ENCODE results near the gene NRN1L. TPM values are rescaled to one million over a fixed set of nuclear protein-coding genes. Genes with fewer than 3 reads are reported as not detected.

The NRN1L gene
- total and polyA plus RNA-seq, 2 donors (not counting 3 experiments of a cell fraction or from before 2014, with no cell fraction given) = 0.37 TPM; not detected in 1

DNA sequence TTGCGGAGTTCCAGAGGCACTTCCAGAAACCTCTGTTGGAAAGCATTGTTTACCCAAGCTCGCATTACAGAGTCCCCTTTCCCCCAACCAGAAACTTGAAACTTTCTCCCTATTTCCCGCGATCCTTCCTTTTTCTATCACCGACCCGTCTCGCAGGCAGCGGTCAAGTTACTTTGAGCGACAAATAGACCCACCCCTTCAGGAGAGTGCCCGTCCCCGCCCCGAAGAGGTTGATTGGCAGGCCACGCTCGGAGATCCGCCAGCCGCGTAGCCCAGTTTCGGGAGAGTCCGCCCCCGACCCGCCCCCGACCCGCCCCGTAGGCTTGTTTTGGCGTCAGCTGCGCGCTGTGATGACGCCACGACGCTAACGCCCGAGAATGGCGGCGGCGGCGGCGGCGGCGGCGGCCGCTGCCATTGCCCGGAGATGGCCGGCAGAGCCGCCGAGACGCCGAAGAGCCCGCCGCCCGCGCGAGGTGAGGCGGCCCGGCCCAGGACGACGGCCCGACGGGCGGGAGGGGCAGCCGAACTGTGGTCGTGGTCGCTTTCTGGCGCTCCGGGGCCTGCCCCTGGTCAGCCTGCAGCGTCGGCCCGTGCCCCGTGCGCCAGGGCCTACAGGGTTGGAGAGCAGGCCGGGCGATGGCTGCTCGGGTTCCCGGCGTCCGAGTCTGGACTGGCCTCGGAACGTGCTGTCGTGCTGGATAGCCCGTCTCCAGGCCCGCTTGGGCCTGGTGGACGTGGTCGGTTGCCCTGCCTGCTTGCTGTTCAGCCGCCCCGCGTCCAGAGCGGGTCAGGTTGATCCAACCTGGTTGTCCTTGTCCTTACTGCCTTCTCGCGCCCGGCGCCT, 8.4 kb downstream of the NRN1L start, which contains the start of gene PSKH1:
PSKH1 (plus strand) TSS at position 356 of the 844 bp plus-strand sequence. CDS start 15,496 bp downstream, outside the sequence.
- TF ChIP-seq POLR2A (IDR thresholded peaks at IDR 0.05; ENCODE audit: low read depth, low read length) = peak; percentile 59
- TF ChIP-seq POLR2AphosphoS5 (IDR thresholded peaks at IDR 0.05; ENCODE audit: insufficient read depth, low read depth, low read length) = peak; percentile 78
- TF ChIP-seq, protein P1, sequence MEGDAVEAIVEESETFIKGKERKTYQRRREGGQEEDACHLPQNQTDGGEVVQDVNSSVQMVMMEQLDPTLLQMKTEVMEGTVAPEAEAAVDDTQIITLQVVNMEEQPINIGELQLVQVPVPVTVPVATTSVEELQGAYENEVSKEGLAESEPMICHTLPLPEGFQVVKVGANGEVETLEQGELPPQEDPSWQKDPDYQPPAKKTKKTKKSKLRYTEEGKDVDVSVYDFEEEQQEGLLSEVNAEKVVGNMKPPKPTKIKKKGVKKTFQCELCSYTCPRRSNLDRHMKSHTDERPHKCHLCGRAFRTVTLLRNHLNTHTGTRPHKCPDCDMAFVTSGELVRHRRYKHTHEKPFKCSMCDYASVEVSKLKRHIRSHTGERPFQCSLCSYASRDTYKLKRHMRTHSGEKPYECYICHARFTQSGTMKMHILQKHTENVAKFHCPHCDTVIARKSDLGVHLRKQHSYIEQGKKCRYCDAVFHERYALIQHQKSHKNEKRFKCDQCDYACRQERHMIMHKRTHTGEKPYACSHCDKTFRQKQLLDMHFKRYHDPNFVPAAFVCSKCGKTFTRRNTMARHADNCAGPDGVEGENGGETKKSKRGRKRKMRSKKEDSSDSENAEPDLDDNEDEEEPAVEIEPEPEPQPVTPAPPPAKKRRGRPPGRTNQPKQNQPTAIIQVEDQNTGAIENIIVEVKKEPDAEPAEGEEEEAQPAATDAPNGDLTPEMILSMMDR (IDR thresholded peaks at IDR 0.05; ENCODE audit: extremely low read depth in 1 of 2, insufficient read depth in 1 of 2, low read depth in 1 of 2, low read length in 2 of 2) = no peak
- TF ChIP-seq MYC (IDR thresholded peaks at IDR 0.05; ENCODE audit: low read depth, low read length) = no peak
- TF ChIP-seq JUN (IDR thresholded peaks at IDR 0.05; ENCODE audit: borderline replicate concordance, insufficient read depth, insufficient read length, low read depth) = no peak
- TF ChIP-seq, protein P2, sequence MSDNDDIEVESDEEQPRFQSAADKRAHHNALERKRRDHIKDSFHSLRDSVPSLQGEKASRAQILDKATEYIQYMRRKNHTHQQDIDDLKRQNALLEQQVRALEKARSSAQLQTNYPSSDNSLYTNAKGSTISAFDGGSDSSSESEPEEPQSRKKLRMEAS (IDR thresholded peaks at IDR 0.05; ENCODE audit: insufficient read depth, insufficient read length) = no peak
- no peak for TF ChIP-seq FOS (IDR thresholded peaks at IDR 0.05; ENCODE audit: borderline replicate concordance, insufficient read depth, low read length)
- TF ChIP-seq EZH2 (IDR thresholded peaks at IDR 0.05; ENCODE audit: borderline replicate concordance, low read depth, low read length, severe bottlenecking) = no peak
- no peak for TF ChIP-seq GATA2 (IDR thresholded peaks at IDR 0.05; ENCODE audit: insufficient read depth, insufficient read length, low read depth, low read length)
- ChIA-PET CTCF (interaction anchor here (0.9 to 2.6 kb wide), 7 partner anchors 10 to 221 kb away, joined by 3 to 17 read pairs (median 4); partner anchors contain the start of gene NRN1L), POLR2A (interaction anchor here (0.6 to 1.2 kb wide), 2 partner anchors 11 to 31 kb away, joined by 3 to 4 read pairs; no protein-coding TSS in a partner anchor)
- dilution Hi-C loops (cut with MboI; ENCODE audit: extremely low pct_ligation_motif_present, low sequenced_read_pairs) (no loop called here), intact Hi-C loops (cut with micrococcal nuclease) (loop anchor here (1.0 to 2.0 kb wide), 3 partner anchors 9 to 344 kb away; partner anchors contain the start of genes CENPT, ESRP2 and NUTF2)
- no TSS peak for BruUV-seq (replicated peaks)
- peak; percentile 98 for FAIRE-seq
- DNase-seq (ENCODE audit: low read depth, low spot score) = peak; percentile 97
- H3K27ac ChIP-seq (ENCODE audit: insufficient read depth, low read depth, low read length) = peak within 1 kb of the TSS; percentile 76
- peak within 1 kb of the TSS; percentile 66 for H2AFZ ChIP-seq (ENCODE audit: low read depth, low read length)
- peak within 1 kb of the TSS; percentile 93 for H3K9ac ChIP-seq (replicated peaks; ENCODE audit: extremely low read depth, insufficient read depth, low read length)
- no peaks in the 10 kb centered on the region for H4K20me1 ChIP-seq (replicated peaks; ENCODE audit: control insufficient read depth, extremely low read depth, insufficient read depth, low read length)
- peaks cover 21% of the 10 kb centered on the region for H3K4me1 ChIP-seq (ENCODE audit: control insufficient read depth, extremely low read depth, insufficient read depth, low read length)
- H3K9me1 ChIP-seq (replicated peaks; ENCODE audit: control insufficient read depth, extremely low read depth, insufficient read depth, low read length) = no peaks in the 10 kb centered on the region
- peak within 1 kb of the TSS; percentile 10 to 73 (median 73) for H3K4me3 ChIP-seq (replicated peaks in 1 of 3; ENCODE audit: insufficient read depth in 1 of 3, low read depth in 1 of 3, low read length in 3 of 3)
- no peaks in the 10 kb centered on the region for H3K9me3 ChIP-seq (replicated peaks; ENCODE audit: control insufficient read depth, insufficient read depth, low read length)
- H3K79me2 ChIP-seq (ENCODE audit: control insufficient read depth, insufficient read depth, low read length) = peaks cover 23% of the 10 kb centered on the region
- no peaks in the 10 kb centered on the region for H3K27me3 ChIP-seq (ENCODE audit: control insufficient read depth in 2 of 2, insufficient read depth in 2 of 2, low read length in 2 of 2)
- H3K4me2 ChIP-seq (ENCODE audit: insufficient read depth, low read length) = peak within 1 kb of the TSS; percentile 92
- no peaks in the 10 kb centered on the region for H3K36me3 ChIP-seq (ENCODE audit: control insufficient read depth in 2 of 2, extremely low read depth in 1 of 2, insufficient read depth in 2 of 2, low read length in 2 of 2)
